Mucosa of stomach (tissue), 1 donor: ENCODE measurements around the gene UBE2J2.
A peak's percentile ranks its signal among the peaks of the same experiment; 100 is the strongest.
"Not testable (repeated sequence)": the region's sequence is repeated elsewhere in the genome, so short reads cannot be mapped to it uniquely, and the experiment has no call there.

Source experiments
- H3K27me3 ChIP-seq: one replicate; pipeline ENCODE4 v1.7.0; 2013; ENCODE audit warnings: mild to moderate bottlenecking, low read length; ENCODE audit not compliant: control insufficient read depth, insufficient read depth
- H3K36me3 ChIP-seq: one replicate; pipeline ENCODE4 v1.7.0; 2013; ENCODE audit warnings: low read length; ENCODE audit not compliant: control insufficient read depth, insufficient read depth
- H3K4me1 ChIP-seq: one replicate; pipeline ENCODE4 v1.7.0; 2013; ENCODE audit warnings: mild to moderate bottlenecking, low read length; ENCODE audit not compliant: control insufficient read depth, insufficient read depth
- H3K4me3 ChIP-seq: one replicate; pipeline ENCODE4 v1.7.0; 2013; ENCODE audit warnings: low read length
- H3K9ac ChIP-seq: one replicate; pipeline ENCODE4 v1.7.0; 2013; ENCODE audit warnings: mild to moderate bottlenecking, low read length, moderate library complexity
- H3K9me3 ChIP-seq: one replicate; pipeline ENCODE4 v1.7.0; 2013; ENCODE audit warnings: mild to moderate bottlenecking, low read length, moderate library complexity; ENCODE audit not compliant: control insufficient read depth
- donor health status: Pancreatic carcinoma.

The UBE2J2 gene

GRCh38 chr1:1253972-1254666 is 19.5 kb downstream of the UBE2J2 start:
- Histone ChIP-seq H3K4me1 (peaks cover 4% of the 10 kb centered on the region), H3K27me3 (no peaks in the 10 kb centered on the region), H3K9ac (no peak overlapping the region), H3K36me3 (no peaks in the 10 kb centered on the region), H3K4me3 (no peak overlapping the region), H3K9me3 (no peaks in the 10 kb centered on the region)

GRCh38 chr1:1253314-1253713 is 20.3 kb downstream of the UBE2J2 start:
- Histone ChIP-seq H3K36me3 (no peaks in the 10 kb centered on the region), H3K27me3 (no peaks in the 10 kb centered on the region), H3K4me3 (no peak overlapping the region), H3K9me3 (no peaks in the 10 kb centered on the region), H3K9ac (no peak overlapping the region), H3K4me1 (peaks cover 1% of the 10 kb centered on the region)

- no peak overlapping the region for H3K4me3 ChIP-seq
- no peaks in the 10 kb centered on the region for H3K4me1 ChIP-seq
- no peaks in the 10 kb centered on the region for H3K9me3 ChIP-seq
- H3K36me3 ChIP-seq: no peaks in the 10 kb centered on the region
- no peak overlapping the region for H3K9ac ChIP-seq
- H3K27me3 ChIP-seq: peaks cover 24% of the 10 kb centered on the region
Measured at GRCh38 chr1:1250786-1251284, 22.8 kb downstream of the UBE2J2 start.

DNA sequence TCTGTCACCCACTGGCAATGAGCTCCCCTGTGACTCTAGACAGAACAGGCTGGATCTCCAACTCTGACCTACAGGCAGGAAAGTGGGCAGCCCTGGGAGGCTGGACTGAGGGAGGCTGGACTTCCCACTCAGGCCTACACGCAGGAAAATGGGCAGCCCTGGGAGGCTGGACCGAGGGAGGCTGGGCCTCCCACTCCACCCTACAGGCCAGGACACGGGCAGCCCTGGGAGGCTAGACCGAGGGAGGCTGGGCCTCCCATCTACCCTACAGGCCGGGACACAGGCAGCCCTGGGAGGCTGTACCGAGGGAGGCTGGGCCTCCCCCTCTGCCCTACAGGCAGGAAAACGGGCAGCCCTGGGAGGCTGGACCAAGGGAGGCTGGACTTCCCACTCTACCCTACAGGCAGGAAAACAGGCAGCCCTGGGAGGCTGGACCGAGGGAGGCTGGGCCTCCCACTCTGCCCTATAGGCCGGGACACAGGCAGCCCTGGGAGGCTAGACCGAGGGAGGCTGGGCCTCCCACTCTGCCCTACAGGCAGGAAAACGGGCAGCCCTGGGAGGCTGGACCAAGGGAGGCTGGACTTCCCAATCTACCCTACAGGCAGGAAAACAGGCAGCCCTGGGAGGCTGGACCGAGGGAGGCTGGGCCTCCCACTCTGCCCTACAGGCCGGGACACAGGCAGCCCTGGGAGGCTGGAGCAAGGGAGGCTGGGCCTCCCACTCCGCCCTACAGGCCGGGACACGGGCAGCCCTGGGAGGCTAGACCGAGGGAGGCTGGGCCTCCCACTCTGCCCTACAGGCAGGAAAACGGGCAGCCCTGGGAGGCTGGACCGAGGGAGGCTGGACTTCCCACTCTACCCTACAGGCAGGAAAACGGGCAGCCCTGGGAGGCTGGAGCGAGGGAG is 25.4 kb downstream of the UBE2J2 start:
- not testable (repeated sequence) for H3K4me1 ChIP-seq, H3K36me3 ChIP-seq, H3K9ac ChIP-seq, H3K4me3 ChIP-seq, H3K9me3 ChIP-seq
- peaks cover 30% of the 10 kb centered on the region for H3K27me3 ChIP-seq

DNA sequence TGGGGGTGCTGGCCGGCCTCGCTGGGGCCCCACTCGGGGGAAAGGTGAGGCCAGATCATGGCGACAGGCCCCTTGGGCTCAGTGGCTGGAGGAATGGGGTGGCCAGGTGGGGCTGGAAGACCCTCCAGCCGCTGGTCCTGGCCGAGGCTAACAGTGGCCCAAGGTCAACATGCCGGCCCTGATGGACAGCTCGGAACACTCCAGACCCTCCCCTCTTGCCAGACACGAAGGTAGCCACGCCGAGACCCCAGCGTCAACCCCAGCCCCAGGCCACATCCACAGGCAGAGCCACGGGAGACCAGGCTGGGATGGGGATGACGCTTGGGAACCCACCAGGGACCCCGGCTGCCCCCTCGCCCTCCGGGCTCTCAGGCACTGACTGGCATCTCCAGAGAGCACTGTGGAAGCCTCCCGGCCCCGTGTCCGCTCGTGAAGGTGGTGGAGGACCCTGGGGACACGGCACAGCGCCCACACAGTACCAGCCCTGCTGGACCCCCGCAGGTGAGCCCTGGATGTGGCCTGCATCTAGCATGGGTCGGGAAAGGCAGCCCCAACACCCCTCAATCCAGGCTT is 26.2 kb downstream of the UBE2J2 start:
- Histone ChIP-seq H3K9me3 (no peaks in the 10 kb centered on the region), H3K27me3 (peaks cover 30% of the 10 kb centered on the region), H3K36me3 (no peaks in the 10 kb centered on the region), H3K4me1 (peaks cover 8% of the 10 kb centered on the region), H3K9ac (no peak overlapping the region), H3K4me3 (no peak overlapping the region)

- Histone ChIP-seq H3K27me3 (peaks cover 30% of the 10 kb centered on the region), H3K4me1 (peaks cover 8% of the 10 kb centered on the region), H3K36me3 (no peaks in the 10 kb centered on the region), H3K4me3 (no peak within 1 kb of the TSS), H3K9ac (no peak within 1 kb of the TSS), H3K9me3 (no peaks in the 10 kb centered on the region)
Measured at GRCh38 chr1:1246577-1247340, 26.9 kb downstream of the UBE2J2 start, which contains the start of gene C1QTNF12. C1QTNF12 (minus strand) TSS chr1:1246722; CDS start chr1:1246690, 32 bp downstream.

DNA sequence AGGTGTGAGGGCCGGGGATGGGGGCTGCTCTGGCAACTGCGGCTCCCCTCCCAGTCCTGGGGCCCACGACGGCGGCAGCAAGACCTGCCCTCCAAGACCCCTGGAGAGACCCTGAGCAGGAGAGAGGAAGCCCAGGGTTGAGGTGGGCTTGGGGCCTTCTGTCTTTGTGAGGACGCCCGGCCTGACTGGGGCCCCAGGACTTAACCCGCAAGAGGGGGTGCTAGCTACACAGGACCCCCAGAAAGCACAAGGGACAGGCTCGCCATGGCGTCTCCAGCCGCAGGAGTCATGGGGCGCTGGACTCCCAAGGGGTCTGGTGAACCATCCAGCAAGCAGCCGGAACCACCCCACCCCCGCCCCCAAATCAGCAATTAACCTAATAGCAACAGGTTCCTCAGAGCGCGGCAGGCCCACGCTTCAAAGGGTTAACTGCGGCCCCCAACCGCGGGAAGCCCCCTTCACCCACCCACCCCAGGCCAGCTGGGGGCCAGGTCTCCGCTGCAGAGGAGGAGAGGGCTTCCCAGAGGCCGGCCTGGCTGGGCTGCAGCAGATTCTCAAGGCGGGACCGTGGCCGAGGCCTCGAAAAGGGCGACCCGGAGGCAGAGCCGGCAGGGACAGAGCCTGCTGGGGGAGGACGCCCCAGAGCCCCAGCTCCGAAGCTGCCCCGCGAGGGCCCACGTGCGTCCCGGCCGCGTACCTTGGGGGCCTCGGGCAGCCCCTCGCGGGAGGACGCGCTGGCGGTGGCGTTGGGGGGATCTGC is 27.7 kb downstream of the UBE2J2 start:
- Histone ChIP-seq H3K36me3 (no peaks in the 10 kb centered on the region), H3K9ac (no peak overlapping the region), H3K27me3 (peaks cover 30% of the 10 kb centered on the region)

DNA sequence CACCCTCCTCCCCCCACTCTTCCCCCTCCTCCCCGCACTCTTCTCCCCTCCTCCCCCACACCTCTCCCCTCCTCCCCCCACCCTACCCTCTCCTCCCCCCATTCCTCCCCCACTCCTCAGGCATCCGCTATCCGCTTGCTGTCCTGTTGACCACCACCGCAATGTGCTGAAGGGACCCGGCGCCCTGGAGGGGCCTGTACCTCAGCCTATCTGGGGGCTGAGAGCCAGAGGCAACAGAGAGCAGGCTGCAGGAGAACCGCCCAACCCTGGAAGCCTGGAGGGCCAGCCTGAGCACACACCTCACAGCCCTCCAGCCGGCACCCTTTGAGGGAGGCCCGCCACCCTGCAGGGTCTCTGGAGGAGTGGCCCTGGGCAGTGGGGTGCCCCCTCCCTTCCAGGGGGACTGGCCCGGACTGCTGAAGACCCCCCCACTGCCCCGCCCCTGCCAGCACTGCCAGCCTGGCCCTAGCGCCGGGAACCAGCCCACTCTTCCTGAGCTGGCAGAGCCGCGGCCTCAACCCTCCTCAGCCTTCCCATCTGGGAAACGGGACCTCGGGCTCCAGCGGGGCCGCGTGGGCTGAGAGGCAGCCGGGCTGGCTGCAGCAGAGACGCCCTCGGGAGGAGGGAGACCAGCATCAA is 28.4 kb downstream of the UBE2J2 start:
- Histone ChIP-seq H3K36me3 (no peaks in the 10 kb centered on the region), H3K9me3 (no peaks in the 10 kb centered on the region), H3K9ac (no peak overlapping the region), H3K4me1 (peaks cover 11% of the 10 kb centered on the region), H3K4me3 (no peak overlapping the region), H3K27me3 (peaks cover 30% of the 10 kb centered on the region)

More for the DNA sequence above, 27.7 kb downstream of the UBE2J2 start:
- Histone ChIP-seq H3K9me3 (no peaks in the 10 kb centered on the region), H3K4me1 (peaks cover 9% of the 10 kb centered on the region), H3K4me3 (no peak overlapping the region)

DNA sequence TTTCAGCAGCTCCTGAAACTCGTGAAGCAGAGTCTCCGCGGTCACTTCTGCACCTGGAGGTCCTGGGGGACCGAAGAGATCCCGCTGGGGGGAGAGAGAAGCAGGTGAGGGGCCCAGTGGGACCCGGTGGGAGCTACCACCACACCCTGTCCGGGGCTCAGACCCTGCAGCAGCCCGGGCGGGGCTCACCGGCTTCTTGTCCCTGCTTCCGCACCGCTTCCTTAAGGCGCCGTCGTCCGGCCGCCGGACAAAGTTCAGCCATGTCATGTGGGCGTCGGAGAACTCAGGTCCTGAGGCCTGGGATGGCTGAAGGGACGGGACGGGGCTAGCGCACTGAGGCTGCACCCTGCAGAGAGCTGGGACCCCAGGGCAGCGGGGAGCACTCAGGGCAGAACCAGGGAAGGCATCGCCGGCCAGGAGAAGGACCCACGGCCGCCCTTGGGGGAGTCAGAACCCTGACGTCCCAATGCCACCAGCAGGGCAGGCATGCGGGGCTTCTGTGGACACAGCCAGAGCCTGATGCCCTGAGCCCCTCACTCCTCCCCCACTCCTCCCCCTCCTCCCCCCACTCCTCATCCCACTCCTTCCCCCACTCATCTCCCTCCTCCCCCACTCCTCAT is 29.4 kb downstream of the UBE2J2 start:
- Histone ChIP-seq H3K4me3 (peak overlapping the region; percentile 22), H3K36me3 (no peaks in the 10 kb centered on the region), H3K9me3 (no peaks in the 10 kb centered on the region), H3K4me1 (peaks cover 14% of the 10 kb centered on the region), H3K27me3 (peaks cover 40% of the 10 kb centered on the region), H3K9ac (no peak overlapping the region)

DNA sequence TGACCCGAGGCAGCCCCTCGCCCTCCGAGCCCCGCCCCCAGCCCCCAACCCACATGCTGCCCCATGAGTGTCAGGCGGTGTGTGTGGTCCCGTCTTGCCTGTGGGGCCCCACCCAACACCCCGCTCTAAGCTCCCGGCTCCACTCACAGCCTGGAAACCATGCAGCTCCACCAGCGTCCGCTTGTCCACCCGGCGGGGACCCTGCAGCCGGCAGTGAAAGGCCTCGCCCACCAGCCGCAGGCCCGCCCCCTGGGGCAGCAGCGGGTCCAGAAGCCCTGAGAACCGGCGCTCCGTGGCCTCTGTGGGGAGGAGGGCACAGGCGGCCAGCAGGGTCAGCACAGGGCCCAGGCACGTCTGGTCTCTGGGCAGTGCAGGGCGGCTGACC is 29.9 kb downstream of the UBE2J2 start:
- H3K36me3 ChIP-seq: no peaks in the 10 kb centered on the region
- no peak overlapping the region for H3K9ac ChIP-seq
- H3K4me1 ChIP-seq: peaks cover 14% of the 10 kb centered on the region
- no peaks in the 10 kb centered on the region for H3K9me3 ChIP-seq
- peaks cover 45% of the 10 kb centered on the region for H3K27me3 ChIP-seq
- peak overlapping the region; percentile 22 for H3K4me3 ChIP-seq
